Measurements from ENCODE around the gene HSD17B10.

The HSD17B10 gene

DNA sequence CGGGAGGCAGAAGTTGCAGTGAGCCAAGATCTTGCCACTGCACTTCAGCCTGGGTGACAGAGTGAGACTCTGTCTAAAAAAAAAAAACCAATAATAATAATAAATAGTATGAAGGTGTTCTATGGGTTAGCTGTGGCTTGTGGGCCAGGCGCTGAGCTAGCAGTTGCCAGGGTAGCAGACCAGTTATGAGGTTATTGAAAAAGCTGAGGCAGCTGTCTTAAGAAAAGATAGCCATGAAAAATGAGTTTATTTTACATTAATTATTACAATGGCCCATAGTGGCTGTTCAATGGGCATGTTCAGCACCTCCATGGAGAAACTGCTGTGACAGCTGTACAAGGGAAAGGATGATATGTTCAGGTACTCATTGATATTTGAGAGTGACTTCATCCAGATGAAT, 13.3 kb upstream of the HSD17B10 start:
- no peak overlapping the region for H3K4me3 ChIP-seq (ENCODE audit: low read length)
- no peaks in the 10 kb centered on the region for H3K36me3 ChIP-seq (ENCODE audit: insufficient read depth, low read length)
- H2AFZ ChIP-seq (ENCODE audit: low read depth, low read length), result no peak overlapping the region
- no peaks in the 10 kb centered on the region for H3K4me1 ChIP-seq (ENCODE audit: insufficient read depth, low read length)
- H3K27me3 ChIP-seq (ENCODE audit: insufficient read depth, low read length), result no peaks in the 10 kb centered on the region
- no peaks in the 10 kb centered on the region for H3K9me3 ChIP-seq (ENCODE audit: low read length)

DNA sequence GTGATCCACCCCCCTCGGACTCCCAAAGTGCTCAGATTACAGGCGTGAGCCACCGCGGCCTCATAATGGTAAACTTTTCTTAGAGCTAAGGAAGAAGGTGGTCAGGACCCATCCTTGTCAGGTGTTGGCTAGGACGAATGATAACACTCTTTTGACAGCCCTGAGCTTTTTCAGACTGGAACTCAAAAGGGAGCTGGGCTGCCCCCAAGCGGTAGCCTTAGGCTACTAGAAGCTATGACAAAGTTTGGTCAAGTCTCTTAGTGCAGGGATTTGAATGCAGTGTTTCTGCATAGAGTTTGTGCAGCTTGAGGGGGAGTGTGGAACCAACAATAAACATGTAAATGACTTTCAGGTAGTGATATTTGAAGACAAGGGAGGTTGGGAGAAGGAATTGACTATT, 11.8 kb upstream of the HSD17B10 start:
- Histone ChIP-seq H3K36me3 (ENCODE audit: insufficient read depth, low read length) (no peaks in the 10 kb centered on the region), H3K27me3 (ENCODE audit: insufficient read depth, low read length) (peaks cover 2% of the 10 kb centered on the region), H3K9me3 (ENCODE audit: low read length) (no peaks in the 10 kb centered on the region), H3K4me1 (ENCODE audit: insufficient read depth, low read length) (no peaks in the 10 kb centered on the region), H3K4me3 (ENCODE audit: low read length) (no peak overlapping the region), H2AFZ (ENCODE audit: low read depth, low read length) (no peak overlapping the region)

DNA sequence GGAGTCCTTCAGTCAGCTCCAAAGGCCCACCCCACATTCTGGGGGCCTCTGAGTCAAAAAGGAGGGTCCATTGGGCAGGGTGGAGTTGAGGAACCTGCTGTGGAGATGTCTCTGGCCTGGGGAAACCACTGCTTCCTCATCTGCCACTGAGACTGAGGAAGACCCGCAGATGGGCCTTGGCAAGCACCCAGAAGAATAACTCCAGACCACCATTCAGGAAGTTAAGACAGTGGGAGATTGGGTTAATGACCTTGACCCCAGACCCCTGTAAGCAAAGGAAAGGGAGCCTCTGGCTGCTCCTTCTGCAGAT, 8.1 kb upstream of the HSD17B10 start:
- Histone ChIP-seq H2AFZ (ENCODE audit: low read depth, low read length) (no peak overlapping the region), H3K4me1 (ENCODE audit: insufficient read depth, low read length) (no peaks in the 10 kb centered on the region), H3K4me3 (ENCODE audit: low read length) (no peak overlapping the region), H3K36me3 (ENCODE audit: insufficient read depth, low read length) (no peaks in the 10 kb centered on the region), H3K9me3 (ENCODE audit: low read length) (no peaks in the 10 kb centered on the region), H3K27me3 (ENCODE audit: insufficient read depth, low read length) (peaks cover 4% of the 10 kb centered on the region)

DNA sequence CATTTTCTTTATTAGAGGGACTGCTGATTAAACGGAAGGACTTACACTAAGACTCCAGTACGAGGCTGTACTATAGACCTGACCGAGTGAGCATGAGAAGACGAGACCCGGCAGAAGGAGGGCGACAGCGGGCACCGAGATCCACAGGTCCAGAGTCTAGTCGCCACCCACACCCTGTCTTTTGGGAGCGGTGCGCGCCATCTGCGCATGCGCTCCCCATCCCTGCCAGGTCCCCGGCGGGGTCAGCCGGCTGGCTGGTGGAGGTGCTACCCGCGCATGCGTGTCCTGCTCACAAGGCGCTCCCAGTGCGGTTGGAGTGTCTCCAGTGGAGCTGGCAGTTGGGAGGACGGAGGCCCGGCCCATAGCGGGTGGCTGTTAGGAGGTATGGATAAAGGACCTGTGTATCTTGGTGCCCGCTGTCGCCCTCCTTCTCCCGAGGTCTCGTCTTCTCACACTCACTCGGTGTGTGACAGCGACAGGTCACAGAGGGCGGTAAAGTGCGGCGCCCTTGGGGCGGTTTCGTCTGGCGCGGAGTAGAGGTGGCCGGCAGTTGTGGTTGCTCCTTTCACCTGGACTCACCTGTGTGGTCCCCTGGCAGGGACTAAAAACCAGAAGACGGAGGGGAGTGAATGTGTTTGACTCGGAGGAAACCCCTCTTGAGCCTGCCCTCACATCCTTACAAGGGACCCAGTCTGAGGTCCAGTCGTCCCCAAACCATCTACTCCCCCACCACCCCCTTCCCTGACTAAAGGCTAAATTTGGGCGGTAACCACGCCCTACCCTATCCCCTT, 7.6 kb upstream of the HSD17B10 start:
- Histone ChIP-seq H3K4me3 (ENCODE audit: low read length) (no peak overlapping the region), H3K27me3 (ENCODE audit: insufficient read depth, low read length) (peaks cover 4% of the 10 kb centered on the region), H3K9me3 (ENCODE audit: low read length) (no peaks in the 10 kb centered on the region), H2AFZ (ENCODE audit: low read depth, low read length) (no peak overlapping the region), H3K4me1 (ENCODE audit: insufficient read depth, low read length) (no peaks in the 10 kb centered on the region), H3K36me3 (ENCODE audit: insufficient read depth, low read length) (no peaks in the 10 kb centered on the region)

DNA sequence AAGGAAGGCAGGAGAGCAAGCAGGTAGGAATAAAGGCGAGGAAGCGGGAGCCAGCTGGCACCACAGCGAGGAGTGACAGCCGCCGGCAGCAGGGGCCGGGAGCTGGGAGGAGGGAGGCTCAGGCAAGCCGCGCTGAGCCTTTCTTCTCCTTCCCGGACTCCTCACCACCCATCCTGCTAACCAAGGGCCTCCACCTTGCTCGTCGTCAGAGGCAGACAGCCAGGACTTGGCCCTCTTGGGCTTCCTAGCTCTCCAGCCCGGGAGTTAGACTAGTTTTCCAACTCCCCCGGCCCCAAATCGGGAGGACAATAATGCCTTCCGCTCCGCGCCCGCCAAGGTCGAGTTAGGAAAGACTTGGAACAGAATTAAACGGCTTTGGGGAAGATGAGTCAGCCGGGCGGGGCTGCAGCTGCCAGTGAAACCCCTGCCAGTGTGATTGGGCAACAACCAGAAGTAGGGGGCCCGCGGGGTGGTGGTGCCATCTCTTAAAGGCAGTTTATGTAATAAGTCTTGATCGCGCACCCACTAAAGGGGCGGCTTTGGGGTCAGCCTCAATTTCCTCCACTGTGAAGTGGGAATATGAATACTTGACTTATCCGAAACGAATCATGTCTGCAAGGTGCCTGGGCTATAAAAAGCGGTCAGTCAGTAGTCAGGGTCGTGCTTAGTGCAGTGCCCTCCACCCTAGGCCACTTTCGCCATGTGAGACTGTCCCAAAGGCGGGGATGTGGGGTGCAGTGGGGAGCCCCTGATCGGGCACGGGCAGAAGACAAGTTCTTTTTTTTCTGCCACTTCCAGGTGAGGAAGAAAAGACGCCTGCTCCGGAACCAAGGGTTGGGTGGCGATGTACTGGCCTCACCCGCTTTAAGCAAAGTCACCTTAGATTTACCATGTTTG, 6.7 kb upstream of the HSD17B10 start:
- Histone ChIP-seq H3K27me3 (ENCODE audit: insufficient read depth, low read length) (peaks cover 4% of the 10 kb centered on the region), H3K4me1 (ENCODE audit: insufficient read depth, low read length) (no peaks in the 10 kb centered on the region), H3K36me3 (ENCODE audit: insufficient read depth, low read length) (no peaks in the 10 kb centered on the region), H3K4me3 (ENCODE audit: low read length) (no peak overlapping the region), H3K9me3 (ENCODE audit: low read length) (no peaks in the 10 kb centered on the region), H2AFZ (ENCODE audit: low read depth, low read length) (no peak overlapping the region)

DNA sequence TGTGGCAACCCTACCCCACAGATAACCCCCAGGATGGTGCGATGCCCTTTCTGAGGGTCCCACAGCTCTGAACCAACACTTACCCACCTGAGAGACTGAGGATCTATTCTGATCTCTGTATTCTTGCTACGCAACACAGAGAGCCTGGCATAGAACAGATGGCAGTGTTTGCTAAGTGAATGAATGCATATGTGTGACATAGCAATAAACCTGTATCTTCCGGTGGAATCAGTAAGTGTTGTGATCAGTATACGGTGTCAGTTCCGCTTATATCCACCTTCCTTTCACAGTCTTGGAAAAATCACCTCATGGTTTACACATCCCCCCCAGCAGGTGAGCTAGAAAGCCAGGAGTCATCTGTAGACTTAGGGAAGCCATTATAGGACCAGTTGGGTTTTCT, 5.9 kb upstream of the HSD17B10 start:
- no peak overlapping the region for H2AFZ ChIP-seq (ENCODE audit: low read depth, low read length)
- no peaks in the 10 kb centered on the region for H3K9me3 ChIP-seq (ENCODE audit: low read length)
- H3K4me1 ChIP-seq (ENCODE audit: insufficient read depth, low read length), result no peaks in the 10 kb centered on the region
- H3K27me3 ChIP-seq (ENCODE audit: insufficient read depth, low read length), result peaks cover 4% of the 10 kb centered on the region
- no peak overlapping the region for H3K4me3 ChIP-seq (ENCODE audit: low read length)
- H3K36me3 ChIP-seq (ENCODE audit: insufficient read depth, low read length), result no peaks in the 10 kb centered on the region

DNA sequence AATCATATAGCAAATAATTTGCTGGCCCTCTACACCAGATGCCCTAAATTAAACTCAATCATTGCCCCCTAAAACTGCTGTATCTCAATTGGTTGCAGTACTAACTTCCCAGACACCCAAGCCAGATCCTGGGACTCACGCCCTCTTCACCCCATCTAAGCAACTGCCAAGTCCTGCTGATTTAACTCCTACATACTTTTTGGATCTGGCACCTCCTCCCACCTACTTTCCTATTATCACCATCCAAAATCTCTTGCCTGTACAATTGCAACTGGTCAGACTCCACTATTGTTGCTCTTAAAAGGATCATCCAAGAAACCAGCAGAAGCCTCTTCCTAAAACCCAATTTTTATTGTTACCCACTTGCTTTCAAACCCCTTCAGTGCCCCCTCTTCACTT, 4.7 kb upstream of the HSD17B10 start:
- Histone ChIP-seq H3K36me3 (ENCODE audit: insufficient read depth, low read length) (no peaks in the 10 kb centered on the region), H3K9me3 (ENCODE audit: low read length) (no peaks in the 10 kb centered on the region), H3K4me1 (ENCODE audit: insufficient read depth, low read length) (peaks cover 4% of the 10 kb centered on the region), H2AFZ (ENCODE audit: low read depth, low read length) (no peak overlapping the region), H3K4me3 (ENCODE audit: low read length) (no peak overlapping the region), H3K27me3 (ENCODE audit: insufficient read depth, low read length) (peaks cover 4% of the 10 kb centered on the region)

DNA sequence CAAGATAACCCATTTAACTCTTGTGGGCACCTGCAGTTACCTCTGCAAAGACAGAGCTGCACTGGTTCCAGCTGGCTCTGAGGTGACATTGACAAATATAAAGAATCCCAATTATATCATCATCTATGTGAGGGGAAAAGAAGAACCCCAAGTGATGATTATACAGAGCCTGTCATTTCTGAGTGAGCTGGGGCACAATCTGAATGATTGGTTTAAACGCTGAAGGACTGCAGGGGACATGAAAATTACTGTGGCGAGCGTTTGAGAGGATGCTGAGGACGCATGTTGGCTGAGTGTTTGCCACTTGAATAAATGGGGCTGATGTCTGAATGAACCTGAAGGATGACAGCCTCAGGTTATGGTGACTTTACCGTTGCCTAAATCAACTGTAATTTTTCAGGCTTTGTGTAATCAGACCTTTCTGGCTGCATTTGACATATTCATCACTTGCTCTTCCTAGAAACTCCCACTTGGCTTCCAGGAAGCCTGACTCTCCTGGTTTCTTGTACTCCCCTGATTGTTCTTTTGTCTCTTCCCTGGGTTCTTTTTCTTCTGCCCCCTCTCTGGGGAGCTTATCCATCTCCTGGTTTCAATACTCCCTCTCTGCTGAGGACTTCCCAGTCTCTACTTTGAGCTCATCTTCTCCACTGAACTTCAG, 4.1 kb upstream of the HSD17B10 start:
- no peak overlapping the region for H3K4me3 ChIP-seq (ENCODE audit: low read length)
- H3K4me1 ChIP-seq (ENCODE audit: insufficient read depth, low read length), result peaks cover 6% of the 10 kb centered on the region
- H3K27me3 ChIP-seq (ENCODE audit: insufficient read depth, low read length), result peaks cover 4% of the 10 kb centered on the region
- no peak overlapping the region for H2AFZ ChIP-seq (ENCODE audit: low read depth, low read length)
- no peaks in the 10 kb centered on the region for H3K9me3 ChIP-seq (ENCODE audit: low read length)
- no peaks in the 10 kb centered on the region for H3K36me3 ChIP-seq (ENCODE audit: insufficient read depth, low read length)

DNA sequence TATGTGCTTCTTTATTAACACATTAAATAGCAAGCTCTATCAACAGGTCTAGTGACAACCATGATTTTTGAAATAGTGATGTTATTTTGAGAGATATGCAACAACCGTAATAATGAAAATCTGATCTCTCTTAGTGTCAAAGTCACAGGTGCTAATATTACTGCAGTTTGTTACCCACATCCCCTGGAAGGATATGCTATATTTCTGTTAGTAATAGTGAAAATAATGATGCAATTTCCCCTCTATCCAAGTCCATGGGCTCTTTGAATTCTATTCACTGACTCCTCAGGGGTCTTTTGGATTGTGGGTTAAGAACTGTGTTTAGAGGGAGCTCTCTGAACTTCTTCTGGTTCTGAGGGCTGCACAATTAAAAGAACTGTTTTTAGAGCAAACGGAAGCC, 3.0 kb upstream of the HSD17B10 start:
- Histone ChIP-seq H3K36me3 (ENCODE audit: insufficient read depth, low read length) (no peaks in the 10 kb centered on the region), H3K4me1 (ENCODE audit: insufficient read depth, low read length) (peaks cover 7% of the 10 kb centered on the region), H2AFZ (ENCODE audit: low read depth, low read length) (no peak overlapping the region), H3K27me3 (ENCODE audit: insufficient read depth, low read length) (peaks cover 4% of the 10 kb centered on the region), H3K4me3 (ENCODE audit: low read length) (no peak overlapping the region), H3K9me3 (ENCODE audit: low read length) (no peaks in the 10 kb centered on the region)

DNA sequence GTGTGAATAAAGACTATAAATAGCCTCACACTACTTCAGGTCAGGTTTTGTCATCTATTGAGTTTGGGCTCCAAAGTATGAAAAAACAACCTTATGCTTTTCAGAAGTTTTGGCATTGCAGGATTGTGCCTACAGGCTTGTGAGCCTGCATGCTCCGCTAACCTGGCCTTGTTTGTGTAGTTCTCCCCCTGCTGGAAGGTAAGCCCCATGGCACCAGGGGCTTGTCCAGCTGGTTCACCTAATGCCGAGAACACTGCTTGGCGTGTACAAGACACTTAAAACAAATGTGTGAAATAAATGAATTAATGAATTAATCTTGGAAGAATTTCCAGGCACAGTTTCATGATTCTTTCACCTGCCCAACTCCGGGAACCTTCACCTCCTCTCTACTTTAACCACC, 1.8 kb upstream of the HSD17B10 start:
- no peak overlapping the region for H2AFZ ChIP-seq (ENCODE audit: low read depth, low read length)
- no peaks in the 10 kb centered on the region for H3K9me3 ChIP-seq (ENCODE audit: low read length)
- H3K4me3 ChIP-seq (ENCODE audit: low read length), result no peak overlapping the region
- peaks cover 3% of the 10 kb centered on the region for H3K27me3 ChIP-seq (ENCODE audit: insufficient read depth, low read length)
- peaks cover 4% of the 10 kb centered on the region for H3K36me3 ChIP-seq (ENCODE audit: insufficient read depth, low read length)
- peaks cover 7% of the 10 kb centered on the region for H3K4me1 ChIP-seq (ENCODE audit: insufficient read depth, low read length)

DNA sequence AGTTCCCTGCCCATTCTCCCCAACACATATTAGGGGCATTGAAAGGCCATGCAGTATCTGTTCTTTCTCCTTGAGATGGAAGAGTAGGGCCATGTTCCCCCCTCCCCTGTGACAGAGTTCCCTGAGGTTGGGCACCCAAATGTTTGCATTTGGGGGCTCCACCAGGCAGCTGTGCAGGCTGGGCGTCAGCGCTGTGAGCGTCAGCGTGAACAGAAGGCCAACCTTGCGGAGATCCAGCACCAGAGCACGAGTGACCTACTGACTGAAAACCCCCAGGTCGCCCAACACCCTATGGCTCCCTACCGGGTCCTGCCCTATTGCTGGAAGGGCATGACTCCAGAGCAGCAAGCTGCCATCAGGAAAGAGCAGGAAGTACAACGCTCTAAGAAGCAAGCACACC, 3.9 kb downstream of the HSD17B10 start:
- no peaks in the 10 kb centered on the region for H3K9me3 ChIP-seq (ENCODE audit: low read length)

DNA sequence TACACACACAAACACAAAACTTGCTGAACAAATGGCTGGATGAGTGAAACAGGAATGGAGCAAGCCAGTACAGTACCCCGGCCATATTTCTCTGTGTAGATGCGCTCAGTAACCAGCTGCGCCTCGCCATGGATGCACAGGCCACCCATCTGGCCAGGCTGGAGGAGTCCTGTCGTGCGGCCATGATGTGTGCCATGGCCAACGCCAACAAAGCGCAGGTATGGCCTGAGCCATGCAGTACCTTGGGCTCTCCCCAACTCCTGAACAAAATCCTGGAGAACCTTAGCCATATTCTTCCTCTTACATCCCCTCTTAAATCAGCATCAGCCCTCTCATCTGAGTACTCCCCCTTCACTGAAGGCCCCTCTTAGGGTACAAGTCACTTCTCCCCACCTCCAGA, 4.4 kb downstream of the HSD17B10 start:
- Histone ChIP-seq H3K4me1 (ENCODE audit: insufficient read depth, low read length) (peaks cover 7% of the 10 kb centered on the region), H3K27me3 (ENCODE audit: insufficient read depth, low read length) (no peaks in the 10 kb centered on the region), H2AFZ (ENCODE audit: low read depth, low read length) (no peak overlapping the region), H3K4me3 (ENCODE audit: low read length) (no peak overlapping the region), H3K36me3 (ENCODE audit: insufficient read depth, low read length) (peaks cover 10% of the 10 kb centered on the region), H3K9me3 (ENCODE audit: low read length) (no peaks in the 10 kb centered on the region)

More for the DNA sequence above, 3.9 kb downstream of the HSD17B10 start:
- Histone ChIP-seq H2AFZ (ENCODE audit: low read depth, low read length) (no peak overlapping the region), H3K36me3 (ENCODE audit: insufficient read depth, low read length) (peaks cover 10% of the 10 kb centered on the region), H3K27me3 (ENCODE audit: insufficient read depth, low read length) (no peaks in the 10 kb centered on the region), H3K4me3 (ENCODE audit: low read length) (no peak overlapping the region), H3K4me1 (ENCODE audit: insufficient read depth, low read length) (peaks cover 7% of the 10 kb centered on the region)

DNA sequence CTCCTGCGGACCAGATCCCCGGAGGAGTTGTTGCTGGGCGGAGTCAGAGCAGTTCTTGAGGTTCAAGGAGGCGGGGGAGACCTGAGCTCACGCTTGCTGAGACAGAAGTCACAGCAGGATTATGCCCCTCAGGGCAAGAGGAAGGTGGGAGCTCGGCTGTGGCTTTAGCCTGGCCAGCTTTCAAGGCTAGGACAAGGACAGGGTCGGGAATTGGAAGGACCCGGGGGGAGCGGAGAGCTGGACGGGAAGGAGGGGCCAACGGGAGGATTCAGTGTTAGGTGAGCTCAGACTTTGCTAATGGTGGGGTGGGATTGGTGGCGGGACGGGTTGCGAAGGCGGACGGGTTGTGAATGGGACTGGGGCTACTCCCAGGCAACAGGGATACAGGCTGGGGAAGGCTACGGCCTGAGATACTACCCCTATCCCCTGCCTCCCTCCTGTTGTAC, 11.3 kb downstream of the HSD17B10 start, which contains the start of gene RIBC1:
Gene RIBC1 (plus strand): TSS at position 13 of the 446 bp plus-strand sequence. CDS start 3,404 bp downstream, outside the sequence.
- H3K4me3 ChIP-seq (ENCODE audit: low read length), result peak within 1 kb of the TSS; percentile 73
- H3K4me1 ChIP-seq (ENCODE audit: insufficient read depth, low read length), result peaks cover 11% of the 10 kb centered on the region
- no peaks in the 10 kb centered on the region for H3K27me3 ChIP-seq (ENCODE audit: insufficient read depth, low read length)
- H3K36me3 ChIP-seq (ENCODE audit: insufficient read depth, low read length), result no peaks in the 10 kb centered on the region
- H3K9me3 ChIP-seq (ENCODE audit: low read length), result no peaks in the 10 kb centered on the region
- H2AFZ ChIP-seq (ENCODE audit: low read depth, low read length), result no peak within 1 kb of the TSS

Data from neuron (in vitro differentiated cells).